HTR-8/SVneo (cell line): ENCODE measurements around the gene BMPR1B.

Experiments used
- DNase-seq: peaks from one replicate; pipeline ENCODE4 v3.0.0; 2011; ENCODE audit warnings: low spot score, mixed read lengths; ENCODE audit not compliant: insufficient read length
- FAIRE-seq: peaks from 2 replicates; lab custom pipeline; 2011; peaks lifted over from hg19 to GRCh38; lab: Jason Lieb, UNC

The BMPR1B gene

GRCh38 chr4:95204267-95204844, 446.6 kb downstream of the BMPR1B start:
- FAIRE-seq = no peak
- no peak for DNase-seq

DNA sequence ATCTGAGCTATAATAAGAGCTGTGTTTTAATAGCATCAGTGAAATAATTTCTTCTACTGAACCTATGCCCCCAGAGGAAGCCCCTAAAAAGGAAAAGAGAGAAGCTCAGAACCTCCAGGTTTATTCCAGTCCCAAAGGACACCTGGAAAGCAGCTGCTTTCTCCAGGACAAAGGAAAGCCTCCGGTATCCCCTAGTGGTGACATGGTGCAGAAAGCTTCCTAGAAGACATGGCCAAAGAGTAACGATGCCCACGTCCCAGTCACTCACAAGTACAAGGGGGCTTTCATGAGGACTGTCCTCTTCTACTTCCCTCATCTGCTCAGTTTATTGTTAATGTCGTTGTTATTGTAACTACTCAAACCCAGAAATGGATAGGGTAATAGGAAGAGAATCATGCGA, 447.1 kb downstream of the BMPR1B start:
- no peak for FAIRE-seq

More for the DNA sequence above, 447.1 kb downstream of the BMPR1B start:
- no peak for DNase-seq
